GM19468 (cell line): ENCODE data around the gene HPCAL1.
"Not testable (repeated sequence)": the region's sequence is repeated elsewhere in the genome, so short reads cannot be mapped to it uniquely, and the experiment has no call there.

ENCODE experiments used
- ATAC-seq: cut with Tn5 transposase; IDR thresholded peaks from one replicate; pipeline ENCODE4 v1.9.1; 2021; ENCODE audit warnings: mild to moderate bottlenecking, moderate library complexity, moderate number of reproducible peaks; ENCODE audit not compliant: unreplicated experiment; ENCODE audit errors: extremely low read depth

HPCAL1 gene

GRCh38 chr2:10302479-10303180 lies at the start of gene HPCAL1:
TSS of gene HPCAL1 (plus strand) at chr2:10302904. CDS start at chr2:10419758, 116,854 bp downstream.
- ATAC-seq: peak; percentile 65

- ATAC-seq: no peak
These were observed 48.9 kb upstream of the HPCAL1 start for GRCh38 chr2:10253596-10254372.

GRCh38 chr2:10254373-10255188 lies 48.1 kb upstream of the HPCAL1 start:
- ATAC-seq: no peak

- ATAC-seq: no peak
These were observed 47.3 kb upstream of the HPCAL1 start for GRCh38 chr2:10255189-10256030.

- no peak for ATAC-seq
These were observed 46.6 kb upstream of the HPCAL1 start for GRCh38 chr2:10256031-10256514.

- no peak for ATAC-seq
These were observed 46.1 kb upstream of the HPCAL1 start for GRCh38 chr2:10256515-10257031.

- ATAC-seq: no peak
These were observed 45.7 kb upstream of the HPCAL1 start for GRCh38 chr2:10257036-10257435.

GRCh38 chr2:10257500-10258147 lies 45.1 kb upstream of the HPCAL1 start:
- ATAC-seq: no peak

GRCh38 chr2:10258326-10258725 lies 44.4 kb upstream of the HPCAL1 start:
- ATAC-seq: no peak

GRCh38 chr2:10258726-10259125 lies 44.0 kb upstream of the HPCAL1 start:
- no peak for ATAC-seq

GRCh38 chr2:10260130-10260529 lies 42.6 kb upstream of the HPCAL1 start:
- ATAC-seq: no peak

- ATAC-seq: not testable (repeated sequence)
These were observed 39.2 kb upstream of the HPCAL1 start for GRCh38 chr2:10263526-10263925.

- no peak for ATAC-seq
These were observed 38.0 kb upstream of the HPCAL1 start for GRCh38 chr2:10264506-10265328.

- ATAC-seq: no peak
These were observed 37.2 kb upstream of the HPCAL1 start for GRCh38 chr2:10265329-10266132.

- ATAC-seq: no peak
These were observed 36.5 kb upstream of the HPCAL1 start for GRCh38 chr2:10266133-10266620.

GRCh38 chr2:10267036-10267435 lies 35.7 kb upstream of the HPCAL1 start:
- no peak for ATAC-seq
